ENCODE data around the gene USP36.
"Not testable (repeated sequence)": the region's sequence is repeated elsewhere in the genome, so short reads cannot be mapped to it uniquely, and the experiment has no call there.

The USP36 gene

DNA sequence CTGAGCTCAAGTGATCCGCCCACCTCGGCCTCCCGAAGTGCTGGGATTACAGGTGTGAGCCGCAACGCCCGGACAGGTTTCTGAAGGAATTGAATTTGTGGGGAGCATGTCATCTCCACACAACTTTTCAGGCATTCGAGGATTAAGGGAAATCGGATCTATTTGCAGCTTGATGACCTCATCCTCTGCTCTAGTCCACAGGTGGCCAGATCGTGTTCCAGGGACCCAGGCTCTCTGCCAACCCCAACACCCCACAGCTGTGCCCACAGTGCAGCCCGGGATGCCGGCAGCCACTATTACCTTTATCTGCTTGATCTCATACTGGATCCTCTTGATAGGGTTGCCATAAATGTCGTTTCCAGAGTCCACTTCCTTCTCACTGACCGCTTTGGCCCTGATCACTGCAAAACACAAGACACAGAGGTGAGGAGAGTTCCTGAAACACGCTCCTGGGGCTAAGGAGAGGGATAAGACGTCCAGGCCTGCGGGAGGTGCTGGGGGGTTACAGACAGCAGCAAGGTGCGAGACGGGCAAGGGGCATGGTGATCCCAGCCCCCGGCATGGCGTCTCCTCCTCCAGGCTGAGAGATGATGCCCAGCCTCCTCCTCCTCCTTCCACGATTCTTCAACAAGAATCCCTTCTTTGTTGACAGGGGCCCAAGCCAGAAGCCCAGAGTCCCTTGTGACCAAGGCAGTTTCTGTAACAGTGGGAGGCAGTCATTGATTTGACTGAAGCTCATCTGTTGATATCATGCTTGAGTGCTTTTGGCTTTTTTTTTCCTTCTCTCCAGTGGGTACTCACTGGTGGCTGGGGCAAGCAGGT lies 33.1 kb upstream of the USP36 start:
- DNase-seq (ENCODE audit: extremely low read depth, insufficient read length) = no peak
- TF ChIP-seq CTCF (IDR thresholded peaks at IDR 0.05; ENCODE audit: insufficient read depth, low read length, poor library complexity, severe bottlenecking) = no peak
- Histone ChIP-seq H3K27me3 (replicated peaks; ENCODE audit: control insufficient read depth, insufficient read depth, low read length) (no peaks in the 10 kb centered on the region; the same call in 1 of the 2 replicates), H3K4me3 (replicated peaks; ENCODE audit: low read depth, low read length) (no peak overlapping the region), H3K36me3 (ENCODE audit: control insufficient read depth, insufficient read depth, low read length) (no peaks in the 10 kb centered on the region)

- H3K27me3 ChIP-seq (replicated peaks; ENCODE audit: control insufficient read depth, insufficient read depth, low read length) = no peaks in the 10 kb centered on the region; the same call in 1 of the 2 replicates
- H3K4me3 ChIP-seq (replicated peaks; ENCODE audit: low read depth, low read length) = no peak overlapping the region
- no peak for DNase-seq (ENCODE audit: extremely low read depth, insufficient read length)
- no peak for TF ChIP-seq CTCF (IDR thresholded peaks at IDR 0.05; ENCODE audit: insufficient read depth, low read length, poor library complexity, severe bottlenecking)
- no peaks in the 10 kb centered on the region for H3K36me3 ChIP-seq (ENCODE audit: control insufficient read depth, insufficient read depth, low read length)
These were observed 31.9 kb upstream of the USP36 start for GRCh38 chr17:78872486-78872885.

DNA sequence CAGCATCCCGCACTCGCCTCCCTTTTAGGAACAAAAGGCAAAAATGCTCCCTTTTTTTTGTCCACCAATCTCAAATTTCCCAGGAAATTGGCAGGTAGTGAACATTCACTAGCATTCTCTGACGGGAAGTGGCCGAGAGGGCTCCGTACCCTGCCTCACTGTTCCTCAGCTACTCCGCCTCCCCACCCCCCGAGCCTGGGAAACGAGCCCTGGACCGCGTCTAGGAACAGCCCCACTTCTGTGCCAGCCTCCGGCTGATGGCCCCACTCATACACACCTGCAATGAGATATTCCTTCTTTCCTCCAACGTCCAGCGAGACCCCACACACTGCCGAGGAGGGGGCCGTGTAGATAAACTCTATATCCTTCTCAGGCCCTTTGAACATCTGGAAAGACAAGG lies 30.0 kb upstream of the USP36 start:
- Histone ChIP-seq H3K27me3 (replicated peaks; ENCODE audit: control insufficient read depth, insufficient read depth, low read length) (no peaks in the 10 kb centered on the region; the same call in 1 of the 2 replicates), H3K36me3 (ENCODE audit: control insufficient read depth, insufficient read depth, low read length) (no peaks in the 10 kb centered on the region), H3K4me3 (replicated peaks; ENCODE audit: low read depth, low read length) (no peak overlapping the region)
- DNase-seq (ENCODE audit: extremely low read depth, insufficient read length) = no peak
- TF ChIP-seq CTCF (IDR thresholded peaks at IDR 0.05; ENCODE audit: insufficient read depth, low read length, poor library complexity, severe bottlenecking) = no peak

DNA sequence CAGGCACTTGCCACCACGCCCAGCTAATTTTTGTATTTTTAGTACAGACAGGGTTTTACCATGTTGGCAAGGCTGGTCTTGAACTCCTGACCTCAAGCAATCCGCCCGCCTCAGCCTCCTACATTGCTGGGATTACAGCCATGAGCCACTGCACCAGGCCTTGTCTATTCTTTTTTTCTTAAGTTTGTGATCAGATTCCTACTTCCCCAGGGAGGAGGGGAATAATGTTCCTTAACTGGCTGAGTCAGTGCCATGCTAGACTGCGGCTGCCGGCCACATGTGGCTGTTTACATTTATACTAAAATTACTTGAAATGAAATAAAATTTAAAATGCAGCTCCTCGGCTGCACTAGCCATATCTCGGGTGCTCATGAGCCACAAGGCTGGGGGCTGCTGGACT lies 27.8 kb upstream of the USP36 start:
- Histone ChIP-seq H3K27me3 (replicated peaks; ENCODE audit: control insufficient read depth, insufficient read depth, low read length) (no peaks in the 10 kb centered on the region), H3K36me3 (ENCODE audit: control insufficient read depth, insufficient read depth, low read length) (no peaks in the 10 kb centered on the region), H3K4me3 (replicated peaks; ENCODE audit: low read depth, low read length) (no peak overlapping the region)
- no peak for TF ChIP-seq CTCF (IDR thresholded peaks at IDR 0.05; ENCODE audit: insufficient read depth, low read length, poor library complexity, severe bottlenecking)
- no peak for DNase-seq (ENCODE audit: extremely low read depth, insufficient read length)

GRCh38 chr17:78867046-78867445 lies 26.4 kb upstream of the USP36 start:
- not testable (repeated sequence) for DNase-seq (ENCODE audit: extremely low read depth, insufficient read length); H3K27me3 ChIP-seq (replicated peaks; ENCODE audit: control insufficient read depth, insufficient read depth, low read length); H3K36me3 ChIP-seq (ENCODE audit: control insufficient read depth, insufficient read depth, low read length); H3K4me3 ChIP-seq (replicated peaks; ENCODE audit: low read depth, low read length)

DNA sequence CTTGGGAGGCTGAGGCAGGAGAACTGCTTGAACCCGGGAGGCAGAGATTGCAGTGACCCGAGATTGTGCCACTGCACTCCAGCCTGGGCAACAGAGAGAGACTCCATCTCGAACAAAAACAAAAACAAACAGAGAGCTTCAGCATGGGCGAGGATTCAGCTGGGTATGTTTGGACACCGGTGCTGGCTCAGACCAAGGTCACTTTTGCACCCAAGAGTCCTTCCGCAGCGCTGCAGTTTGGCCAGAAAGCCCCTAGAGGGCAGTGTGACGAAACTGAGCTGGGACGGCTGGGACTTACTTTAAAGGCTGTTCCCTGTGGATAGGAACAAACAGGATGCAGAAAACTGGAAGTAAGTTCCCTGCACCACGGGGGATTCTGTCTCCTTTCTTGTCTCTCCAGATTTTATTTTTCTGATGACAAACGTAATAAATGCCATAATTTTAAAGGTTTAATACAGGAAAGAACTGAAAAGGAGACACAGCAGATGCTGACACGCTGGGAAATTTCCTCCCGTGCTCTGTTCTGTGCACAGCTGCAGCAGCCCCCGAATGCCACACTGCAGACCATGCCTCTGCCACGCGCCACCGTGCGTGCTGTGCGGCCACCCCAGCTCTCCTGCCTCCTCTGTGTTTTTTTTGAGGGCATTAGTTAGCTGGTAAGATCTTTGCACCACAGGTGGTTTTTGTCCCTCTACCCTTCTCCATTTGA lies 25.2 kb upstream of the USP36 start:
- Histone ChIP-seq H3K27me3 (replicated peaks; ENCODE audit: control insufficient read depth, insufficient read depth, low read length) (no peaks in the 10 kb centered on the region), H3K36me3 (ENCODE audit: control insufficient read depth, insufficient read depth, low read length) (no peaks in the 10 kb centered on the region), H3K4me3 (replicated peaks; ENCODE audit: low read depth, low read length) (no peak overlapping the region)
- no peak for DNase-seq (ENCODE audit: extremely low read depth, insufficient read length)
- TF ChIP-seq CTCF (IDR thresholded peaks at IDR 0.05; ENCODE audit: insufficient read depth, low read length, poor library complexity, severe bottlenecking) = peak; percentile 95

All from GM06990 (cell line).